VCaP (cell line): ENCODE results near the gene ADGRL3.
"Not testable (repeated sequence)": the region's sequence is repeated elsewhere in the genome, so short reads cannot be mapped to it uniquely, and the experiment has no call there.

Experiments used
- H3K27ac ChIP-seq: fragments of 450-650 bp; 2 replicates; pipeline ENCODE4 v1.5.1; 2017
- TF ChIP-seq, protein P1 (sequence below): fragments of 450-650 bp; conservative IDR thresholded peaks from 2 replicates; pipeline ENCODE4 v1.5.1; 2017; ENCODE audit warnings: mild to moderate bottlenecking, moderate library complexity

ADGRL3 gene

DNA sequence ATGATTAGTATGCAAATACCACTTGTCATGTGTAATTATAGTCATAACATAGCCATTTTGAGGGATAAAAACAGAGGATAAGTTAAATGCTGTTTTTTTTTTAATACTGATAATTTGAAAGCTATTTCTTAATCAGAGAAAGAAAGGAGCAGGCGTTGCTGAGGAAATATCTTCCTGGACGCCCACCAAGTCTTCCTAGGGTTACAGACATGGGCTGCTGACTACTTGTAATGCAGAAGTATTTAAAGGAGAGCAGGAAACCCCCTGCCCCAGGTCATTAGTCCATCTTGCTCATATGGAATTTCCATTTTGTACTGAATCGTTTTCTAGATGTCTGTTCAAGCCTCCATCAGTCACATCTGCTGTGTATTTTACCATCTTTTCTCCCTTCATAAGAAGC, 176.2 kb downstream of the ADGRL3 start:
- TF ChIP-seq, protein P1, sequence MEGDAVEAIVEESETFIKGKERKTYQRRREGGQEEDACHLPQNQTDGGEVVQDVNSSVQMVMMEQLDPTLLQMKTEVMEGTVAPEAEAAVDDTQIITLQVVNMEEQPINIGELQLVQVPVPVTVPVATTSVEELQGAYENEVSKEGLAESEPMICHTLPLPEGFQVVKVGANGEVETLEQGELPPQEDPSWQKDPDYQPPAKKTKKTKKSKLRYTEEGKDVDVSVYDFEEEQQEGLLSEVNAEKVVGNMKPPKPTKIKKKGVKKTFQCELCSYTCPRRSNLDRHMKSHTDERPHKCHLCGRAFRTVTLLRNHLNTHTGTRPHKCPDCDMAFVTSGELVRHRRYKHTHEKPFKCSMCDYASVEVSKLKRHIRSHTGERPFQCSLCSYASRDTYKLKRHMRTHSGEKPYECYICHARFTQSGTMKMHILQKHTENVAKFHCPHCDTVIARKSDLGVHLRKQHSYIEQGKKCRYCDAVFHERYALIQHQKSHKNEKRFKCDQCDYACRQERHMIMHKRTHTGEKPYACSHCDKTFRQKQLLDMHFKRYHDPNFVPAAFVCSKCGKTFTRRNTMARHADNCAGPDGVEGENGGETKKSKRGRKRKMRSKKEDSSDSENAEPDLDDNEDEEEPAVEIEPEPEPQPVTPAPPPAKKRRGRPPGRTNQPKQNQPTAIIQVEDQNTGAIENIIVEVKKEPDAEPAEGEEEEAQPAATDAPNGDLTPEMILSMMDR: no peak
- H3K27ac ChIP-seq: no peak overlapping the region

DNA sequence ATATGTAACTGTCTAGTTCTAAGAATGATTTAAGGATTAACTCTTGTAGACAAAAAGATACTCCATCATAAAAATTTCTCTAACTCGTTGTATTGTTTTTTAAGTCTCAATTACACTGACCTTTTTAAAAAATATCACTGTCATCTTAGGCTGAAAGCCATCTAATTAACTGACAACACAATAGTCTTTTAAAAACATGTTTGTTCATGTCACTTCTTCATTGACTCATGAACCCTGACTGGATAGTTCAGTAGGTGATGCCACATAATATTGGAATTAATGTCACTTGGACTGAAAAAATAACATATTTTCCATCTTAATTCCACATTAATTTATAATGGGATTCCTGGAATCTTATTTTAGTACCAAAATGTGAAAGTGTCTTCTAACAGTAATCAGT, 179.3 kb downstream of the ADGRL3 start:
- TF ChIP-seq, protein P1: no peak
- H3K27ac ChIP-seq: no peak overlapping the region

GRCh38 chr4:61380865-61381264, 180.7 kb downstream of the ADGRL3 start:
- no peak overlapping the region for H3K27ac ChIP-seq
- TF ChIP-seq, protein P1: no peak

GRCh38 chr4:61385256-61385655, 185.1 kb downstream of the ADGRL3 start:
- TF ChIP-seq, protein P1: no peak

GRCh38 chr4:61387372-61387771, 187.2 kb downstream of the ADGRL3 start:
- H3K27ac ChIP-seq: not testable (repeated sequence)

More at GRCh38 chr4:61385256-61385655, 185.1 kb downstream of the ADGRL3 start:
- H3K27ac ChIP-seq: no peak overlapping the region

DNA sequence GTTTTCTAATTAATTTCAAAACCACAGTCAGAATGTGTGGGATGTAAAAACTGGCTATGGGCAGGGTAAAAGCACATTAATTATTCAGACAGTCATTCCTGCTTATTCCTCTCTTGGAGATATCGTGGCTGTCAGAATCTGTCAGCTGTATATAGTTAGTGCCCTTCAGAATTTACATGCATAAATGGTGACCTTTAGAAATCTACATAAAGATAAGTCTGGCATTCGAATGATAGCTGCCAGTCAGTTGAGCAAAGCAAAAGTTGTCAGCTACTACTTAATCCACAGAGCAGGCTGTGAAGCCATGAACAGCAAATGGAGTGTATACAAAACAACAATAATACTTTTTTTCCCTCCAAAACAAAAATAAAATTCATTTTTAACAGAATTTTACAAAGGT, 189.5 kb downstream of the ADGRL3 start:
- TF ChIP-seq, protein P1: no peak
- H3K27ac ChIP-seq: no peak overlapping the region

- TF ChIP-seq, protein P1: no peak
- no peak overlapping the region for H3K27ac ChIP-seq
These were observed 195.6 kb downstream of the ADGRL3 start for GRCh38 chr4:61395754-61396153.

- H3K27ac ChIP-seq: no peak overlapping the region
These were observed 197.0 kb downstream of the ADGRL3 start for GRCh38 chr4:61397174-61397573.

More at GRCh38 chr4:61397174-61397573, 197.0 kb downstream of the ADGRL3 start:
- TF ChIP-seq, protein P1: no peak
